H1 (cell line): ENCODE data around the gene KPNA3. TPM values are rescaled to one million over a fixed set of nuclear protein-coding genes. Genes with fewer than 3 reads are reported as not detected.

Experiments
- CTCF ChIA-PET: fragments of 300-600 bp; sonication (Branson Sonifier 250); formaldehyde crosslinking; loops from one replicate; lab custom pipeline; 2021; ENCODE audit not compliant: partially characterized antibody; lab: Charles Lee
- POLR2A ChIA-PET: fragments of 300-600 bp; sonication (Branson Sonifier 250); formaldehyde crosslinking; loops from one replicate; lab custom pipeline; 2021; ENCODE audit warnings: inconsistent platforms; ENCODE audit not compliant: partially characterized antibody; lab: Charles Lee
- DNase-seq, 2 experiments: peaks; one replicate each; pipeline versions ENCODE4 v3.0.0 to v3.0.0-alpha.2; 2010 to 2022; ENCODE audit warnings: low spot score in 2 of 2, low read depth in 1 of 2, mixed read lengths in 1 of 2
- FAIRE-seq: peaks from 2 replicates; lab custom pipeline; 2011; peaks lifted over from hg19 to GRCh38; lab: Jason Lieb, UNC
- H2AFZ ChIP-seq: 2 replicates; pipeline ENCODE4 v1.8.1; 2012; ENCODE audit warnings: low read length, inconsistent platforms
- H2AK5ac ChIP-seq: 2 replicates; pipeline ENCODE4 v1.6.1; 2013; ENCODE audit warnings: low read depth, low read length
- H2BK120ac ChIP-seq: replicated peaks from 2 replicates; pipeline ENCODE3; 2013; ENCODE audit warnings: low read depth, low read length, inconsistent platforms
- H2BK12ac ChIP-seq: 2 replicates; pipeline ENCODE4 v1.6.1; 2013; ENCODE audit warnings: low read depth, low read length
- H2BK15ac ChIP-seq: 2 replicates; pipeline ENCODE4 v1.6.1; 2013; ENCODE audit warnings: low read length
- H2BK20ac ChIP-seq: 2 replicates; pipeline ENCODE4 v1.6.1; 2013; ENCODE audit warnings: low read length
- H2BK5ac ChIP-seq: 2 replicates; pipeline ENCODE4 v1.6.1; 2013; ENCODE audit warnings: low read depth, low read length
- H3K14ac ChIP-seq: 2 replicates; pipeline ENCODE4 v1.6.1; 2013; ENCODE audit warnings: inconsistent platforms; ENCODE audit not compliant: insufficient read length
- H3K18ac ChIP-seq: 2 replicates; pipeline ENCODE4 v1.6.1; 2013; ENCODE audit warnings: low read length; ENCODE audit errors: extremely low read depth
- H3K23ac ChIP-seq: 2 replicates; pipeline ENCODE4 v1.6.1; 2013; ENCODE audit warnings: inconsistent platforms; ENCODE audit not compliant: insufficient read length
- H3K23me2 ChIP-seq: 2 replicates; pipeline ENCODE4 v1.6.1; 2013; ENCODE audit warnings: low read depth, low read length
- H3K27ac ChIP-seq: 2 replicates; pipeline ENCODE4 v1.6.1; 2011; ENCODE audit warnings: low read depth, low read length, inconsistent platforms
- H3K27me3 ChIP-seq, 4 experiments: replicated peaks in 1 of 4; 1 replicate in 1 of 4; 2 replicates in 3 of 4; pipeline versions ENCODE4 v1.6.1 to v1.8.1; 2011 to 2013; ENCODE audit warnings: low read length in 3 of 4, mild to moderate bottlenecking in 3 of 4, inconsistent platforms in 2 of 4, mixed read lengths in 2 of 4, moderate library complexity in 1 of 4; ENCODE audit not compliant: control insufficient read depth in 3 of 4, insufficient read depth in 3 of 4; ENCODE audit errors: extremely low read depth in 1 of 4
- H3K36me3 ChIP-seq, 4 experiments: 2 replicates each; pipeline versions ENCODE4 v1.6.1 to v1.8.1; 2011 to 2013; ENCODE audit warnings: mild to moderate bottlenecking in 4 of 4, low read length in 3 of 4, moderate library complexity in 2 of 4, control low read depth in 1 of 4, inconsistent platforms in 1 of 4; ENCODE audit not compliant: insufficient read depth in 4 of 4, control insufficient read depth in 2 of 4
- H3K4ac ChIP-seq: replicated peaks from 2 replicates; pipeline ENCODE3; 2013; ENCODE audit warnings: low read length, low read depth, mixed read lengths, inconsistent platforms; ENCODE audit not compliant: insufficient read length
- H3K4me1 ChIP-seq, 4 experiments: replicated peaks in 1 of 4; 1 replicate in 1 of 4; 2 replicates in 3 of 4; pipeline versions ENCODE4 v1.6.1 to v1.8.1; 2011 to 2013; ENCODE audit warnings: low read length in 3 of 4, inconsistent platforms in 2 of 4, mixed read lengths in 1 of 4; ENCODE audit not compliant: insufficient read depth in 4 of 4, control insufficient read depth in 3 of 4
- H3K4me2 ChIP-seq, 2 experiments: 2 replicates each; pipeline versions ENCODE4 v1.6.1 to v1.8.1; 2011 to 2013; ENCODE audit warnings: low read depth in 2 of 2, low read length in 2 of 2, control low read depth in 1 of 2, inconsistent platforms in 1 of 2, mild to moderate bottlenecking in 1 of 2; ENCODE audit not compliant: insufficient read depth in 1 of 2
- H3K4me3 ChIP-seq, 4 experiments: fragments of 200-600, 300-600 bp in 1 of 4; sonication (generic), shearing (Covaris generic), sonication (Bioruptor Twin) in 1 of 4; 2 replicates each; pipeline versions ENCODE4 v1.5.1 to v1.8.1; 2011 to 2016; ENCODE audit warnings: low read length in 4 of 4, low read depth in 3 of 4, control low read depth in 2 of 4, inconsistent platforms in 2 of 4, mild to moderate bottlenecking in 2 of 4, mixed read lengths in 1 of 4, moderate library complexity in 1 of 4; ENCODE audit not compliant: insufficient read depth in 2 of 4; ENCODE audit errors: extremely low read depth in 1 of 4
- H3K56ac ChIP-seq: replicated peaks from 2 replicates; pipeline ENCODE3; 2013; ENCODE audit warnings: low read depth, mild to moderate bottlenecking, mixed read lengths, low read length, inconsistent platforms; ENCODE audit not compliant: insufficient read length
- H3K79me1 ChIP-seq: 2 replicates; pipeline ENCODE4 v1.6.1; 2013; ENCODE audit warnings: low read depth, low read length, control low read depth
- H3K79me2 ChIP-seq, 2 experiments: 2 replicates each; pipeline versions ENCODE4 v1.6.1 to v1.8.1; 2012 to 2013; ENCODE audit warnings: low read length in 2 of 2, mild to moderate bottlenecking in 2 of 2, inconsistent platforms in 1 of 2; ENCODE audit not compliant: insufficient read depth in 2 of 2, control insufficient read depth in 1 of 2
- H3K9ac ChIP-seq, 4 experiments: replicated peaks in 1 of 4; 1 replicate in 1 of 4; 2 replicates in 3 of 4; pipeline versions ENCODE4 v1.6.1 to v1.8.1; 2011 to 2013; ENCODE audit warnings: low read depth in 3 of 4, low read length in 3 of 4, control low read depth in 2 of 4, mild to moderate bottlenecking in 2 of 4, moderate library complexity in 2 of 4, inconsistent platforms in 1 of 4; ENCODE audit errors: extremely low read depth in 1 of 4
- H3K9me3 ChIP-seq, 2 experiments: 2 replicates each; pipeline versions ENCODE4 v1.6.1 to v1.8.1; 2012 to 2013; ENCODE audit warnings: mild to moderate bottlenecking in 2 of 2, moderate library complexity in 2 of 2, control low read depth in 1 of 2, inconsistent platforms in 1 of 2, low read depth in 1 of 2, low read length in 1 of 2, mixed read lengths in 1 of 2; ENCODE audit not compliant: insufficient read depth in 2 of 2
- H4K20me1 ChIP-seq, 2 experiments: replicated peaks in 1 of 2; 2 replicates each; pipeline versions ENCODE3 to v1.8.1; 2011 to 2013; ENCODE audit warnings: inconsistent platforms in 2 of 2, low read length in 2 of 2, mild to moderate bottlenecking in 1 of 2; ENCODE audit not compliant: insufficient read depth in 2 of 2, control insufficient read depth in 1 of 2
- H4K5ac ChIP-seq: 2 replicates; pipeline ENCODE4 v1.6.1; 2013; ENCODE audit warnings: low read length, low read depth, mixed read lengths, inconsistent platforms; ENCODE audit not compliant: insufficient read length
- H4K8ac ChIP-seq: 2 replicates; pipeline ENCODE4 v1.8.0; 2013; ENCODE audit warnings: mild to moderate bottlenecking, moderate library complexity, low read length, inconsistent platforms; ENCODE audit not compliant: insufficient read depth; ENCODE audit errors: extremely low read depth
- H4K91ac ChIP-seq: replicated peaks from 2 replicates; pipeline ENCODE3; 2013; ENCODE audit warnings: low read length, mixed read lengths, inconsistent platforms; ENCODE audit not compliant: insufficient read length
- ASH2L ChIP-seq: fragments of 200-600, 300-600 bp; sonication (generic); IDR thresholded peaks from one replicate; pipeline ENCODE4 v1.7.1; 2017; ENCODE audit warnings: low read length
- BRCA1 ChIP-seq: IDR thresholded peaks from 2 replicates; pipeline ENCODE4 v1.6.1; 2012; ENCODE audit warnings: low read depth, low read length, improper control_type of control experiment
- GABPA ChIP-seq: IDR thresholded peaks from 2 replicates; pipeline ENCODE4 v1.6.1; 2011; ENCODE audit warnings: mild to moderate bottlenecking, low read length, moderate library complexity, borderline replicate concordance; ENCODE audit not compliant: insufficient read depth
- HDAC6 ChIP-seq: IDR thresholded peaks from one replicate; pipeline ENCODE4 v1.7.1; 2012; ENCODE audit warnings: low read depth, mild to moderate bottlenecking, inconsistent platforms, low read length, moderate library complexity
- NRF1 ChIP-seq: IDR thresholded peaks from 2 replicates; pipeline ENCODE4 v1.6.1; 2011; ENCODE audit warnings: mild to moderate bottlenecking, low read depth, low read length, improper control_type of control experiment
- POLR2A ChIP-seq, 2 experiments: IDR thresholded peaks; 1 replicate in 1 of 2; 2 replicates in 1 of 2; pipeline ENCODE4 v1.6.1; 2011; ENCODE audit warnings: low read depth in 2 of 2, low read length in 2 of 2, mild to moderate bottlenecking in 2 of 2; ENCODE audit errors: control extremely low read depth in 1 of 2
- RFX5 ChIP-seq: IDR thresholded peaks from 2 replicates; pipeline ENCODE4 v1.6.1; 2011; ENCODE audit warnings: low read depth, low read length, improper control_type of control experiment, borderline replicate concordance
- RNF2 ChIP-seq: fragments of 200-900, 300-1000 bp; sonication (generic); IDR thresholded peaks from 2 replicates; pipeline ENCODE4 v1.7.1; 2016; ENCODE audit warnings: borderline replicate concordance, low read depth, mild to moderate bottlenecking, antibody characterized with exemption, low read length; ENCODE audit not compliant: poor library complexity, severe bottlenecking; ENCODE audit errors: missing control alignments
- TAF1 ChIP-seq: IDR thresholded peaks from 2 replicates; pipeline ENCODE4 v1.6.1; 2011; ENCODE audit warnings: mild to moderate bottlenecking, low read depth, low read length
- TBP ChIP-seq: IDR thresholded peaks from 2 replicates; pipeline ENCODE4 v1.6.1; 2011; ENCODE audit warnings: low read depth, low read length, improper control_type of control experiment
- ZNF274 ChIP-seq: IDR thresholded peaks from 2 replicates; pipeline ENCODE4 v1.7.0; 2012; ENCODE audit warnings: low read length, borderline replicate concordance; ENCODE audit errors: extremely low read depth
- WGBS, 2 experiments: shearing (Covaris generic) in 1 of 2; methylation state at CpG; one replicate each; pipeline versions ENCODE4 v1.1.6 to v1.1.7; 2013 to 2015; ENCODE audit warnings: low lambda C conversion rate in 2 of 2, mixed read lengths in 2 of 2, inconsistent platforms in 1 of 2, low coverage in 1 of 2, missing lambda C conversion rate in 1 of 2; ENCODE audit not compliant: insufficient replicate concordance in 2 of 2, insufficient coverage in 1 of 2, insufficient read length in 1 of 2; ENCODE audit errors: extremely low coverage in 1 of 2, missing lambda C conversion rate in 1 of 2; 5-methylcytosine and 5-hydroxymethylcytosine counted together
- polyA plus RNA-seq, 7 experiments: library from polyadenylated mRNA; depleted of rRNA in 3 of 7; stranded (reverse) in 5 of 7; unstranded in 2 of 7; fragments of >200 nt in 5 of 7; fragments of 200-250 nt in 2 of 7; gene quantifications; 1 replicate in 5 of 7; 2 replicates in 1 of 7; 4 replicates in 1 of 7; pipeline versions ENCODE4 v1.2.1 to v1.2.3, GENCODE V29; 2011 to 2013; ENCODE audit warnings: missing spikeins in 2 of 7, mixed read lengths in 2 of 7
- total RNA-seq: library from RNA; stranded (reverse); fragmentation: NEBNext Ultra II Directional; extraction: Animal tissue kit (Norgen Biotek cat#: 25700); gene quantifications from 2 replicates; pipeline ENCODE4 v1.2.1, GENCODE V29; 2021

KPNA3 gene
- total and polyA plus RNA-seq, 2 of the 8 experiments (the other 6 are each of a cell fraction or from before 2014, with no cell fraction given): 21.4 to 63.2 TPM

DNA sequence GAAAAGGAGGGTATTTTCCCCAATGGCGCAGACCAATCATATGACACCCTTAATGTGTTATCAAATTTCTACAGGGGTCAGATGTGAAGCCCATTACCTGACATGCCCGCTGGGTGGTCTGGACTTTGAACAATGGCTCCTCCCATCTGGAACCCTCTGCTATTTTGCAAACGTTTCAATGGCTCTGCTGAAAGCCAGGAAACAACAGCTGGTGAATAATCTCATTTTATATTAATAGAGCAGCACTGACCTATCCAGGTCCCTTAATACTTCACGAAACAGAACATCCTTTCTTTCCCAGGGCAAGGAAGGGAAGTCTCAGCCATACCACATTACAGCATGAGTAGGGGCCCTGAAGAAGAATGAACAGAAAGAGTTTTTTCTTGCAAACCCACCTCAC, 20.3 kb upstream of the KPNA3 start:
- Histone ChIP-seq H4K20me1 (no peaks in the 10 kb centered on the region), H4K8ac (no peak overlapping the region), H3K18ac (no peak overlapping the region), H2AK5ac (no peak overlapping the region), H2BK12ac (no peak overlapping the region), H3K9ac (no peak overlapping the region), H3K4ac (no peak overlapping the region), H2BK15ac (no peak overlapping the region), H3K4me2 (no peak overlapping the region), H3K14ac (no peak overlapping the region), H3K27me3 (no peaks in the 10 kb centered on the region), H3K4me3 (no peak overlapping the region), H3K27ac (no peak overlapping the region), H4K5ac (no peak overlapping the region), H3K9me3 (no peaks in the 10 kb centered on the region), H2BK5ac (no peak overlapping the region), H3K36me3 (no peaks in the 10 kb centered on the region), H3K23ac (no peak overlapping the region), H3K79me1 (no peaks in the 10 kb centered on the region), H2BK120ac (no peak overlapping the region), H3K4me1 (no peaks in the 10 kb centered on the region), H3K79me2 (no peaks in the 10 kb centered on the region), H4K91ac (no peak overlapping the region), H3K56ac (no peak overlapping the region), H3K23me2 (no peaks in the 10 kb centered on the region), H2BK20ac (no peak overlapping the region), H2AFZ (no peak overlapping the region)
- CTCF ChIA-PET: interaction anchor here (1.0 to 1.5 kb wide), 2 partner anchors 8 to 12 kb away, joined by 4 read pairs; no protein-coding TSS in a partner anchor
- no peak for FAIRE-seq
- TF ChIP-seq RFX5: no peak
- no peak for TF ChIP-seq POLR2A (IDR thresholded peaks at IDR 0.05; ENCODE audit: control extremely low read depth in 1 of 2, low read depth in 2 of 2, low read length in 2 of 2)
- no peak for TF ChIP-seq NRF1
- TF ChIP-seq ZNF274: no peak
- no peak for TF ChIP-seq ASH2L
- no peak for TF ChIP-seq TBP
- TF ChIP-seq HDAC6: no peak
- TF ChIP-seq RNF2: no peak
- no peak for TF ChIP-seq BRCA1
- TF ChIP-seq GABPA: no peak
- TF ChIP-seq TAF1: no peak
- no peak for DNase-seq
- 76% methylated on average over 4 of the region's 4 CpGs; no CpG with 5 or more reads in 1 of the 2 experiments for WGBS, 2 experiments
- POLR2A ChIA-PET: interaction anchor here (0.8 to 1.5 kb wide), 3 partner anchors 10 to 21 kb away, joined by 3 to 6 read pairs (median 3); partner anchors contain the start of gene KPNA3
